ENCODE results near the gene NFATC3. TPM values are rescaled to one million over a fixed set of nuclear protein-coding genes. Genes with fewer than 3 reads are reported as not detected.

Gene NFATC3
- total and polyA plus RNA-seq, 2 donors from 2014 or later: 15.0 to 37.7 TPM

DNA sequence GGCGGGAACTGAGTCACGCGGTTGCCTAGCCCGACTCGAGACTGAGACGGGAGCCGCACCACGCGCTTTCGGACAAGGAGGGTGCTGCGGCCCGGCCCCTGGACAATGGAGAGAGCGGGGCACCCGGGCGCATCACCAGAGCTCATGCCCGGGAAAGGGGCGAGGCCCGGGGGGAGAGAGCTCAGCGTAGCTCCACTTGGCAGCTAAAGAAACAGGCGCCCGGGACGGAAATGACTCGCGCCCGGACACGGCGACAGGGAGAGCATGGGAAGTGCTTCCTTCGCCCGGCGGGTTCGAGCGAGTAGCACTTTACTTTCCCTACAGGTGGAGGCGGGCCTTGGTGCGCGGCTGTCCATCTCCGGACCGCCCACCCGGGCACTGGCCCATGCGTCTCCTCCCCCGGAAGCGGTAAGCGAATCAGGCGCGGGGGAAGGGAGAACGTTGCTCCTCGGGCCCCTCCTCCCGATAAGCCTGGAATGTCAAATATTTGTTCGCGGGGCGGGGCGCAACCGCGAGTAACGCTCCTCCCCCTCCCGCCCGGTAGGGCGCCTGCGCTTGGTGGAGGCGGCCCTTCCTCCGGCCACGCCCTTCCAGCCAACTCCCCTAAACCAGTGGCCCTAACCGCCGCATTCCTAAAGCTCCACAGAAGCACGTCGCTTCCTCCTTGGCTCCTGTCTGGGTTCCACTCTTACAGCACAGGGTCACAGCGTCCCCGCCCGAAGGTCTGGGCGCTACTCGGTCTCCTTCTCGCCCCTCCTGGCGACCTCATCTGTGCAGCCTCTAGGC, 152.3 kb downstream of the NFATC3 start:
- DNase-seq: peak; percentile 99
- TF ChIP-seq CTCF (IDR thresholded peaks at IDR 0.05; ENCODE audit: borderline replicate concordance, extremely low read depth, insufficient read depth): no peak
- peak; percentile 96 for FAIRE-seq
- H3K4me1 ChIP-seq (ENCODE audit: control insufficient read depth in 2 of 3, insufficient read depth in 2 of 3, low read depth in 1 of 3, low read length in 3 of 3): peaks cover 6 to 21% (median 17%) of the 10 kb centered on the region in 3 donors
- peak overlapping the region; percentile 59 to 81 (median 68) for H3K4me3 ChIP-seq (ENCODE audit: low read length in 3 of 3)
- H3K9ac ChIP-seq (ENCODE audit: low read length in 3 of 3): peak overlapping the region; percentile 43 to 98 (median 55)
- H3K36me3 ChIP-seq (ENCODE audit: control insufficient read depth in 2 of 3, insufficient read depth in 3 of 3, low read length in 3 of 3): peaks cover 0 to 4% (median 3%) of the 10 kb centered on the region in 3 donors
- H3K27ac ChIP-seq (ENCODE audit: low read depth in 2 of 2, low read length in 2 of 2): peak overlapping the region; percentile 93 to 94
- peaks cover 3% of the 10 kb centered on the region for H3K27me3 ChIP-seq (ENCODE audit: control insufficient read depth, insufficient read depth, low read length)
- intact Hi-C loops (cut with DNase I): no loop called here
- H3K9me3 ChIP-seq (ENCODE audit: control insufficient read depth in 2 of 3, insufficient read depth in 1 of 3, low read length in 3 of 3): no peaks in the 10 kb centered on the region

- intact Hi-C loops (cut with DNase I): no loop called here
These were observed 152.8 kb downstream of the NFATC3 start for GRCh38 chr16:68238029-68238345.

GRCh38 chr16:68242085-68242484, 156.9 kb downstream of the NFATC3 start:
- intact Hi-C loops (cut with DNase I): loop anchor here (5.0 kb wide), 1 partner anchor 85 kb away; no protein-coding TSS in a partner anchor

More at GRCh38 chr16:68238029-68238345, 152.8 kb downstream of the NFATC3 start:
- Histone ChIP-seq H3K36me3 (ENCODE audit: control insufficient read depth in 2 of 3, insufficient read depth in 3 of 3, low read length in 3 of 3) (peaks cover 0 to 4% (median 0%) of the 10 kb centered on the region in 3 donors), H3K27me3 (ENCODE audit: control insufficient read depth, insufficient read depth, low read length) (peaks cover 3% of the 10 kb centered on the region), H3K4me3 (ENCODE audit: low read length in 3 of 3) (peak overlapping the region; percentile 59 to 81 (median 64)), H3K9ac (ENCODE audit: low read length in 3 of 3) (peak overlapping the region; percentile 43 to 77 (median 44)), H3K27ac (ENCODE audit: low read depth in 2 of 2, low read length in 2 of 2) (peak overlapping the region; percentile 89 to 94), H3K9me3 (ENCODE audit: control insufficient read depth in 2 of 3, insufficient read depth in 1 of 3, low read length in 3 of 3) (no peaks in the 10 kb centered on the region), H3K4me1 (ENCODE audit: control insufficient read depth in 2 of 3, insufficient read depth in 2 of 3, low read depth in 1 of 3, low read length in 3 of 3) (peaks cover 6 to 21% (median 17%) of the 10 kb centered on the region in 3 donors)
- no peak for TF ChIP-seq CTCF (IDR thresholded peaks at IDR 0.05; ENCODE audit: borderline replicate concordance, extremely low read depth, insufficient read depth)
- no peak for FAIRE-seq
- no peak for DNase-seq

More at GRCh38 chr16:68242085-68242484, 156.9 kb downstream of the NFATC3 start:
- no peak for TF ChIP-seq CTCF (IDR thresholded peaks at IDR 0.05; ENCODE audit: borderline replicate concordance, extremely low read depth, insufficient read depth)
- H3K36me3 ChIP-seq (ENCODE audit: control insufficient read depth in 2 of 3, insufficient read depth in 3 of 3, low read length in 3 of 3): no peaks in the 10 kb centered on the region
- H3K9ac ChIP-seq (ENCODE audit: low read length in 3 of 3): no peak overlapping the region
- H3K9me3 ChIP-seq (ENCODE audit: control insufficient read depth in 2 of 3, insufficient read depth in 1 of 3, low read length in 3 of 3): no peaks in the 10 kb centered on the region
- H3K27me3 ChIP-seq (ENCODE audit: control insufficient read depth, insufficient read depth, low read length): no peaks in the 10 kb centered on the region
- H3K27ac ChIP-seq (ENCODE audit: low read depth in 2 of 2, low read length in 2 of 2): no peak overlapping the region
- H3K4me3 ChIP-seq (ENCODE audit: low read length in 3 of 3): no peak overlapping the region
- H3K4me1 ChIP-seq (ENCODE audit: control insufficient read depth in 2 of 3, insufficient read depth in 2 of 3, low read depth in 1 of 3, low read length in 3 of 3): peaks cover 0 to 21% (median 12%) of the 10 kb centered on the region in 3 donors
- FAIRE-seq (no peak), DNase-seq (peak in 1 of 5 donors; percentile 28)

All from kidney (tissue), 14 donors.